GM12864 (cell line): ENCODE data around the gene FAM180B.
A peak's percentile ranks its signal among the peaks of the same experiment; 100 is the strongest.

Experiments
- DNase-seq: peaks from one replicate; pipeline ENCODE4 v3.0.0-alpha.2; 2011; ENCODE audit warnings: low read depth
- H3K4me3 ChIP-seq: 2 replicates; pipeline ENCODE4 v1.5.1; 2011; ENCODE audit warnings: mild to moderate bottlenecking, low read depth, low read length, control low read depth
- CTCF ChIP-seq: IDR thresholded peaks from 2 replicates; pipeline ENCODE4 v1.5.1; 2011; ENCODE audit warnings: low read depth, mild to moderate bottlenecking, moderate library complexity, low read length, control low read depth, inconsistent platforms; ENCODE audit errors: missing control alignments

Gene FAM180B

GRCh38 chr11:47570651-47571356 is 15.7 kb upstream of the FAM180B start:
- no peak for DNase-seq
- H3K4me3 ChIP-seq = no peak overlapping the region
- no peak for TF ChIP-seq CTCF

GRCh38 chr11:47571357-47571729 is 15.1 kb upstream of the FAM180B start:
- no peak overlapping the region for H3K4me3 ChIP-seq
- no peak for DNase-seq
- no peak for TF ChIP-seq CTCF

GRCh38 chr11:47571895-47572294 is 14.6 kb upstream of the FAM180B start:
- TF ChIP-seq CTCF = no peak
- DNase-seq = no peak
- H3K4me3 ChIP-seq = no peak overlapping the region

- TF ChIP-seq CTCF = no peak
- DNase-seq = no peak
- H3K4me3 ChIP-seq = no peak overlapping the region
Observed at GRCh38 chr11:47572715-47573255, 13.7 kb upstream of the FAM180B start.

- DNase-seq = no peak
- no peak overlapping the region for H3K4me3 ChIP-seq
- TF ChIP-seq CTCF = no peak
Observed at GRCh38 chr11:47573321-47573720, 13.2 kb upstream of the FAM180B start.

- peak overlapping the region; percentile 79 for H3K4me3 ChIP-seq
- no peak for TF ChIP-seq CTCF
- no peak for DNase-seq
Observed at GRCh38 chr11:47577460-47578041, 8.9 kb upstream of the FAM180B start.
